ENCODE data around the gene FAM161B.

DNA sequence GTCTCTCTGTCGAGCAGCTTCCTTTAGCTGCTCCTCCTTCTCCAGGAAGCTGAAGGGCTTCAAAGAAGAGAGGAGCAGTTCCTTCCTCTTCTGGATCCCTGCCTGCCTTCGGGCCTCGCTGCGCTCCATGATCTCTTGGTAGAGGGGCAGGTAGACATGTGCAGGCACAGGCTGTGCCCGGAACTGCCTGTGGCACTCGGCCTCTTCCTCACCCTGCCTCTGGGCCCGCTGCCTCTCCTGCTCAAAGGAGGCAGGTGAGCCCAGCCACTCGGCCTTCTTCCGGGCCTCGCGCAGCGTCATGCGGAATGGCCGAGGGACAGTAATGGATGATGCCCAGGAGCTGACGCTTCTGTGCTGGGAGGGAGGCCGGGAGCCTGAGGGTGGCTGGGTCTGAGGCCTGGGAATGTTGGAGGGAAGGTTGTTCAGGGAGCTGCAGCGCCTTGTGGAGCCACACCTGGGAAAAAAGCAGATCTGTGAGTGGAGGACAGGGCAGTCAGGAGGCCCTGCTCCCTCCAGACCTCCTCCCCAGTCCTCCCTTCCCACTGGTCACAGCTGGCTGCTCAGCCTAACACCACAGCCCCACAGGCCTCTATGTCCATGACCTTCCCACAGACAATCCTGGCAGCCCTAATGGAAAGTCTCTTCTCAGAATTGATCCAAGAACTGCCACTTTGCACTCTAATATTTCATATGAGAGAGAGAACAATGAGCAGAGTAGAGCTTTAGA lies 5.3 kb downstream of the FAM161B start:
- no peak for TF ChIP-seq POLR2A (IDR thresholded peaks at IDR 0.05)
- TF ChIP-seq, protein P1, sequence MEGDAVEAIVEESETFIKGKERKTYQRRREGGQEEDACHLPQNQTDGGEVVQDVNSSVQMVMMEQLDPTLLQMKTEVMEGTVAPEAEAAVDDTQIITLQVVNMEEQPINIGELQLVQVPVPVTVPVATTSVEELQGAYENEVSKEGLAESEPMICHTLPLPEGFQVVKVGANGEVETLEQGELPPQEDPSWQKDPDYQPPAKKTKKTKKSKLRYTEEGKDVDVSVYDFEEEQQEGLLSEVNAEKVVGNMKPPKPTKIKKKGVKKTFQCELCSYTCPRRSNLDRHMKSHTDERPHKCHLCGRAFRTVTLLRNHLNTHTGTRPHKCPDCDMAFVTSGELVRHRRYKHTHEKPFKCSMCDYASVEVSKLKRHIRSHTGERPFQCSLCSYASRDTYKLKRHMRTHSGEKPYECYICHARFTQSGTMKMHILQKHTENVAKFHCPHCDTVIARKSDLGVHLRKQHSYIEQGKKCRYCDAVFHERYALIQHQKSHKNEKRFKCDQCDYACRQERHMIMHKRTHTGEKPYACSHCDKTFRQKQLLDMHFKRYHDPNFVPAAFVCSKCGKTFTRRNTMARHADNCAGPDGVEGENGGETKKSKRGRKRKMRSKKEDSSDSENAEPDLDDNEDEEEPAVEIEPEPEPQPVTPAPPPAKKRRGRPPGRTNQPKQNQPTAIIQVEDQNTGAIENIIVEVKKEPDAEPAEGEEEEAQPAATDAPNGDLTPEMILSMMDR (IDR thresholded peaks at IDR 0.05 in 4 of 5, conservative IDR thresholded peaks at IDR 0.05 in 1 of 5) = no peak

All from gastrocnemius medialis (tissue), 4 donors.